NCI-H1436 (cell line): ENCODE results near the gene IMPDH1.
"Not testable (repeated sequence)": the region's sequence is repeated elsewhere in the genome, so short reads cannot be mapped to it uniquely, and the experiment has no call there.

ENCODE experiments used
- DNase-seq: peaks from one replicate; lab custom pipeline; 2025; lab: John Stamatoyannopoulos, UW

The IMPDH1 gene

DNA sequence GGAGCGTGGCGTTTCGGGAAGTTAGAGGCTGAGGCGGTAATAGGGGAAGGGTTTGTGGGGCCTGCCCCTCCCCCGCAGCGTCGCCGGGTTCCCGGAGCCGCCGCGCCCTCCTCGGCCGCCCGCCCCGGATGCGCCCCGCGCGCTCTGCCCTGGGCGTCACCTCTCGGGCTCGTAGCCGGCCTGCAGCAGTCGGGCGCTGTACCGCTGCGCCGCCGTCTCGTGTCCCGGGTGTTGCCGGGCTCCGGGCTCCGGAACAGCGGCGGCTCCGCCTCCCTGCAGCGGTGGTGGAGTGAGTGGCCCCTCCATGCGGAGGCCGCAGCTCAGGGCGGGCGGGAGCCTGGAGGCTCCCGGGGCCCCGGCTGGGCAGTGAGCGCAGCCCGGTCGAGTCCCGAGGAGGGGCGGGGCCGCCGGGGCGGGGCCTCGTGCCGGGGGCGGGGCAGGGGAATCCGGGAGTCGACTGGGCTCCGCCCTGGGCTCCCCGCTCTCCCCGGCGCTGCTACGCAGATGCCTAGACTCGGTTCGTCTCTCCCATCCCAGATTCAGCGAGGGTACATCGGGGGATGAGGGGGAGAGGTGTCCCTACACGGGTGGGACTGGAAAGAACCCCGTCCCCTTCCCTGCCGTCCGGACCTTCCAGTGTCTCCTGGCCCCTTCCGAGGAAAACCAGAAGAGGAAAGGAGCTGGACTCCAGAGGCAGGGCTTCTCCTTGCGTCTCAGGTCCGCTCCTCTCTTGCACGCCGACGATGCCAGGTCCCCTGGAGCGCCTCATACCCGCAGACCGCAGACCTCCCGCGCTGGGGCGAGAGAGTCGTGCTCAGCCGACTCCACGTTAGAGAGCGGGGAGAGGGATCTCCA, at the start of gene IMPDH1:
TSS of gene IMPDH1 (minus strand) at position 387 of the 855 bp plus-strand sequence. CDS start at position 306, 81 bp downstream.
- peak; percentile 44 for DNase-seq

- DNase-seq: peak; percentile 53
These were observed 49.7 kb upstream of the IMPDH1 start for GRCh38 chr7:128459394-128459878.

DNA sequence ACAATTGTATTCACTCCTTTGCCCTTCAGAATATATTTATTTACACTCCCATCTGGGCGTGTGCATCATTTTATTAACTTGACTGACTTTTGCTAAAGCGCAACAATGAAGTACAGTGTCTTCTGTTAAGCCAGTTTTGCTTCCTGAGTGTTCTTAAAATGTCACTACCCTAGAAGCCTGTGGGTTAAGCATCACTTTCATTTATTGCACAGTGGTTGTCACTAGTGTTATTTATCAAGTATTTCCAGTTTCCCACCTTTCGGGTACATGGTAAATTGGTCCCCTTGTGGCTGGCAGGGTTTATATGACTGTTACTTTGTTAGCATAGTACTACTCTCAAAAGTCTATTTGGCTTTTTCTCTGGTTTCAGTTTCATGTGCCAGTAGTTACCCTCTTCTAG, 49.2 kb upstream of the IMPDH1 start:
- DNase-seq: no peak

- DNase-seq: not testable (repeated sequence)
These were observed 47.6 kb upstream of the IMPDH1 start for GRCh38 chr7:128457385-128457784.

DNA sequence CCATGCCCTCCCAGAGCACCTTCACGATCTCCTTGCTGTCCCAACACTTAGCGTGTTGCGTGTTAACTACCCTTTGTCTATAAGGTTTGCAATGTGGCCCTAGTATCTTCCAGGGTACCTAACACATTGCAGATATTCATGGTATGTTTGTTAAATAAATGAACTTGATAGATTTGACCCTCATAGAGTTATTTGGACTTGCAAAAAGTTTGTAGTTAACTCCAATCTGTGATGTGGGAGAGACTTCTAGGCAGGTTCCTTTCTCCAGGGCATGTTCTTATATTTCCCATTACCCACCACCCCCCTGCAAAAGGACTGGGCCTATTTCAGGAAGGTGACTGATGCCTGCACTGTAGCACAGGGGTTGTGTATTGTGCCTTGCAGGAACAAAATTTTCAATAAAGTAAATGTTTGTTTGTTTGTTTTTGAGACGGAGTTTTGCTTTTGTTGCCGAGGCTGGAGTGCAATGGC, 46.5 kb upstream of the IMPDH1 start:
- no peak for DNase-seq

- peak; percentile 89 for DNase-seq
These were observed 45.9 kb upstream of the IMPDH1 start, which contains the start of gene HILPDA for GRCh38 chr7:128455543-128456254. TSS of gene HILPDA (plus strand) at chr7:128455878. CDS start at chr7:128457269, 1,391 bp downstream.

- no peak for DNase-seq
These were observed 45.2 kb upstream of the IMPDH1 start for GRCh38 chr7:128454808-128455542.

GRCh38 chr7:128453836-128454804, 44.3 kb upstream of the IMPDH1 start:
- no peak for DNase-seq

DNA sequence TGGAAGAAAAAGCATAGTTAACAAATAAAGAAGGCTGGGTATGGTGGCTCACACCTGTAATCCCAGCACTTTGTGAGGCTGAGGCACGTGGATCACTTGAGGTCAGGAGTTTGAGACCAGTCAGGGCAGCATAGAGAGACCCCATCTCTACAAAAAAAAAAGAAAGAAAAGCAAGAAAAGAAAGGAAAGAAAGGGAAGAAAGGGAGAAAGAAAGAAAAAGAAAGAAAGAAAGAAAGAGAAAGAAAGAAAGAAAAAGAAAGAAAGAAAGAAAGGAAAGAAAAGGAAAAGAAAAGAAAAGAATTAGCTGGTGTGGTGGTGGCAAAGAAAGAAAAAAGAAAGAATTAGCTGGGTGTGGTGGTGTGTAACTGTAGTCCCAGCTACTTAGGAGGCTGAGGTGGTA, 42.8 kb upstream of the IMPDH1 start:
- DNase-seq: no peak

DNA sequence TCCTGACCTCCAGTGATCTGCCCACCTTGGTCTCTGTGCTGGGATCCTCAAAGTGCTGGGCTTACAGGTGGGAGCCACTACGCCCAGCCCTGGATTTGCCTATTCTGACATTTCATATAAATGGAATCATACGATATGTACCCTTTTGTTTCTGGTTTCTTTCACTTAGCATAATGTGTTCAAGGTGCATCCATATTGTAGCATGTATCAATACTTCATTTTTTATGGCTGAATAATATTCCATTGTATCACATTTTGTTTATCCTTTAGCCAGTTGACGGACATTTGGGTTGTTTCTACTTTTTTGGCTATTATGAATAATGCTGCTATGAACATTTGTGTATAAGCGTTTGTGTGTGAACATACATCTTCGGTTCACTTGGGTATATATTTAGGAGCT, 41.1 kb upstream of the IMPDH1 start:
- DNase-seq: no peak

DNA sequence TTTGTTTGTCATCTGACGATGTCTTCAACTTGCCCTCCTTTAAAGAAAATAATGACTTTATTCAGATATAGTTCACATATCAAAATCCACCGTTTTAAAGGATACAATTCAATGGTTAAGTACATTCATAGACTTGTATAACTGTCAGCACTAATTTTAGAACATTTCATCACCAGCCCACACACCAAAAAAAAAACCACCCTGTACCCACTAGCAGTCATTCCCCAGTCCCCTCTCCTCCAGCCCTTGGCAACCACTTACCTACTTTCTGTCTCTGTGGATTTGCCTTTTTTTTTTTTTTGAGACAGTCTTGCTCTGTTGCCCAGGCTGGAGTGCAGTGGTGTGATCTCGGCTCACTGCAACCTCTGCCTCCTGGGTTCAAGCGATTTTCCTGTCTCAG, 40.6 kb upstream of the IMPDH1 start:
- no peak for DNase-seq

DNA sequence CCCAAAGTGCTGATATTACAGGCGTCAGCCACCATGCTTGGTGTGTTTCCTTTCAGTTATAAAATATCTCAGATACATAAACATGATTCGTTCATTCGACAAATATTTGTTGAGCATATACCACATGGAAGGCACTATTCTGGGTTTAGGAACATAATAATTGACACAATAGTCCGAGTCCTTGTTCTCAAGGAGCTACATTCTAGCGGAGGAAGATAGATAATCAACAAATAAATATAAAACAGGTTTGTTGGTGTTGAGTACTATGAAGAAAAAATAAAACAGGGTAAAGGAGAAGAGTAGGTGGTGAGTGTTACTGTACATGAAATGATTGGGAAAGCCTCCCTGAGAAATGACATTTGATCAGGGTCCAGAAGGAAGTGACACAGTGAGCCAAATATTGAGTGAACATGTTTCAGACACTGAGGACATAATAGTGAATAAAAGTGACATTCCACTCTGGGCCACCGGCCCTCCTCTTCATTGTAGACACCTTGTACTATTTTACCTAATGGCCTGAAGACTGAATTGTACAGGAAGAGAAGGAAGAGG, 39.0 kb upstream of the IMPDH1 start:
- DNase-seq: no peak

DNA sequence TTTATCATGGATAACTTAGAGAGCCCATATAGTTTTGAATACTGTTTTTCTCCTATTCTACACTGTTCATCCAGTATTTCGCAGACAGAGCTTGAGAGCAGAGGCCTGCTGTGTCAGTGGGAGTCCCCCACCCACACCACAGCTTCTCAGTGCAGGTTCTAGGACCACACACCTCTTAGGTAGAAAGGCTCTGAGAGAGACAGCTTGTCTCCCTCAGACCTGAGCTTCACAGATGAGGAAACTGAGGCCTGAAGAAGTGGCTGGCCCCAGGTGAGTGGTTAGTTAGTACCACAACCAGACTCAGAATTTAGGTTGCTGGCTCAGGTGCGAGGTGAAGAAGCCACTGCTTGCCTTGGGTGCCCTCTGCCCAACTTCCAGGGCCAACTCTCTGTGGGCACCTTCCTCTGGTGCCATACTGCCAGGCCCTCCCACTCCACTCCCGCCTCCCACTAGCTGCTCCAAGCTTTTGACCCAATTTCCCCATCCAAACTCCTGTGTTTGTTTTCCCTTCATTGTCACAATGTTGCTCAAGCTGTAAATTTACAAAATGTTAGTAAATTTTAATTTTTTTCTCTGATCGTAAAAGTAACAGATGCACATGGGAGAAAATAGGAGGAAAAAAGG, 38.3 kb upstream of the IMPDH1 start:
- DNase-seq: no peak

- no peak for DNase-seq
These were observed 36.5 kb upstream of the IMPDH1 start for GRCh38 chr7:128446306-128446705.

DNA sequence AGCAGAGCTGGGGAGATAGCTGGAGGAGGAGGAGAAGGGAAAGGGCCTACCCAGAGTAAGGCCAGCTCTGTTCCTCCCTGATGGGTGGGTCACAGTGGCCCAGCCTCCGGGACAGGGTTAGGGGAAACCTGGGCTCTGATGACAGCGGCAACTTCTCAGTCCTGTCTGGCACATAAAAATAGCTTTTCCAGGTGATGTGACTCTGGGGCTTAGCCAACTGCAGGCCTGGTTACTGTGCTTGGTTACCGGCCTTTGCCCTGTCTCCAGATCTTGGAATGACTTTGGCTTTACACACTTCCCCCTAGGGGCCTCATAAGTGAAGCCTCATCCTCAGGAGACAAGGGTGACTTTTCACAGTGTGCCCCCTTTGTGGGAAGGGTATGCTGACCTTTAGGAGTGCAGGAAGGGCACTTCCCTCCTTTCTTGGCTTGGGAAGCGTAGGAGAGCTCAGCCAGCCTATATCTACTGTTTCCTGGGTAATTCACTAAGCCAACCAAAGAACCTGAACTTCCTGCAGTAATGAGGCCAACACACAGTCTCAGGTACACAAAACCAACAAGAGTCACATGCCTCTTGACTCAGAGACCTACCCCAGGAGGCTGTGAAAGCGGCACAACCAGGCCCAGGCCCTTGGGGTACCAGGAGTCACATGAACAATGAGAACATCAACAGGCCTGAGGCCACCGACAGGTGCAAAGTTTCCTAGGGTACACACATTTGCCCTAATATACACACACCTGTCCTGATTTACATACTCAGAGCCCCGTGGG, 34.2 kb upstream of the IMPDH1 start:
- DNase-seq: peak; percentile 27

GRCh38 chr7:128442356-128442755, 32.6 kb upstream of the IMPDH1 start:
- no peak for DNase-seq

GRCh38 chr7:128437426-128438332, 27.9 kb upstream of the IMPDH1 start:
- no peak for DNase-seq

- no peak for DNase-seq
These were observed 25.5 kb upstream of the IMPDH1 start for GRCh38 chr7:128435327-128435686.
